SK-N-SH (cell line): ENCODE results near the gene EML2. TPM values are rescaled to one million over a fixed set of nuclear protein-coding genes. Genes with fewer than 3 reads are reported as not detected.

ENCODE experiments used
- CTCF ChIA-PET: fragments of 300-600, 350-600 bp; formaldehyde crosslinking; extraction: SDS; loops from one replicate; lab custom pipeline; 2021; lab: Yijun Ruan, JAX
- POLR2A ChIA-PET: fragments of 350-600 bp; sonication (Branson Sonifier 250); formaldehyde crosslinking; extraction: SDS; loops from one replicate; lab custom pipeline; 2020; ENCODE audit warnings: antibody characterized with exemption, inconsistent platforms; lab: Yijun Ruan, JAX
- DNase-seq: peaks from one replicate; pipeline ENCODE4 v3.0.0; 2012
- H2AFZ ChIP-seq: fragments of 200-600 bp; sonication (generic); 2 replicates; pipeline ENCODE4 v1.8.1; 2016; ENCODE audit warnings: antibody characterized with exemption, mild to moderate bottlenecking, low read depth
- H3F3A ChIP-seq: fragments of 200-600 bp; sonication (generic); replicated peaks from 2 replicates; pipeline ENCODE3; 2016; ENCODE audit warnings: antibody characterized with exemption, mild to moderate bottlenecking; ENCODE audit not compliant: insufficient read depth
- H3K27ac ChIP-seq, 2 experiments: fragments of 200-500 bp in 1 of 2; fragments of 200-600 bp in 1 of 2; sonication (Bioruptor generic) in 1 of 2; sonication (generic), shearing (Covaris generic) in 1 of 2; 2 replicates each; pipeline versions ENCODE4 v1.5.1 to v1.6.1; 2014 to 2016; ENCODE audit warnings: low read depth in 2 of 2, inconsistent platforms in 1 of 2, low read length in 1 of 2, mild to moderate bottlenecking in 1 of 2, mixed read lengths in 1 of 2
- H3K27me3 ChIP-seq: fragments of 200-600 bp; sonication (generic), shearing (Covaris generic); 2 replicates; pipeline ENCODE4 v1.6.1; 2016; ENCODE audit warnings: mixed run types; ENCODE audit not compliant: insufficient read depth
- H3K36me3 ChIP-seq, 2 experiments: fragments of 200-500 bp in 1 of 2; fragments of 200-600 bp in 1 of 2; sonication (Bioruptor generic) in 1 of 2; sonication (generic) in 1 of 2; replicated peaks in 1 of 2; 2 replicates each; pipeline versions ENCODE3 to v1.5.1; 2014 to 2016; ENCODE audit warnings: low read length in 1 of 2, mild to moderate bottlenecking in 1 of 2; ENCODE audit not compliant: insufficient read depth in 2 of 2, control insufficient read depth in 1 of 2
- H3K4me1 ChIP-seq, 2 experiments: fragments of 200-500 bp in 1 of 2; fragments of 200-600 bp in 1 of 2; sonication (Bioruptor generic) in 1 of 2; sonication (generic), shearing (Covaris generic) in 1 of 2; 2 replicates each; pipeline versions ENCODE4 v1.5.1 to v1.6.1; 2014 to 2016; ENCODE audit warnings: low read depth in 1 of 2, low read length in 1 of 2, mixed run types in 1 of 2; ENCODE audit not compliant: insufficient read depth in 2 of 2, control insufficient read depth in 1 of 2
- H3K4me2 ChIP-seq: fragments of 200-600 bp; sonication (generic), shearing (Covaris generic); 2 replicates; pipeline ENCODE4 v1.6.1; 2017; ENCODE audit warnings: mixed run types
- H3K4me3 ChIP-seq, 2 experiments: fragments of 200-500 bp in 1 of 2; fragments of 200-600 bp in 1 of 2; sonication (Bioruptor generic) in 1 of 2; sonication (generic), shearing (Covaris generic) in 1 of 2; 2 replicates each; pipeline versions ENCODE4 v1.5.1 to v1.8.1; 2014 to 2016; ENCODE audit warnings: low read depth in 2 of 2, inconsistent platforms in 1 of 2, low read length in 1 of 2, mild to moderate bottlenecking in 1 of 2, mixed read lengths in 1 of 2, moderate library complexity in 1 of 2
- H3K79me2 ChIP-seq: fragments of 200-600 bp; sonication (generic); 2 replicates; pipeline ENCODE4 v1.8.1; 2017; ENCODE audit warnings: mild to moderate bottlenecking; ENCODE audit not compliant: insufficient read depth
- H3K9ac ChIP-seq: fragments of 200-600 bp; sonication (generic); 2 replicates; pipeline ENCODE4 v1.6.1; 2017; ENCODE audit warnings: mixed run types
- H3K9me2 ChIP-seq: fragments of 200-600 bp; sonication (generic); 2 replicates; pipeline ENCODE4 v1.6.1; 2017; ENCODE audit warnings: mixed run types
- H3K9me3 ChIP-seq: fragments of 200-600 bp; sonication (generic); 2 replicates; pipeline ENCODE4 v1.6.1; 2017; ENCODE audit warnings: mixed run types, mild to moderate bottlenecking, moderate library complexity
- H4K20me1 ChIP-seq: fragments of 200-600 bp; sonication (generic); 2 replicates; pipeline ENCODE4 v1.6.1; 2017; ENCODE audit warnings: mild to moderate bottlenecking, mixed run types; ENCODE audit not compliant: insufficient read depth
- CHD2 ChIP-seq: fragments of 150-350 bp; IDR thresholded peaks from 2 replicates; pipeline ENCODE4 v1.6.1; 2018; ENCODE audit warnings: low read length; ENCODE audit not compliant: partially characterized antibody
- ELF1 ChIP-seq: IDR thresholded peaks from 2 replicates; pipeline ENCODE4 v1.4.0; 2012
- EP300 ChIP-seq, 2 experiments: IDR thresholded peaks; 2 replicates each; pipeline versions ENCODE4 v1.4.0 to v1.6.1; 2012; ENCODE audit warnings: borderline replicate concordance in 1 of 2, low read depth in 1 of 2, low read length in 1 of 2
- EZH2phosphoT487 ChIP-seq: fragments of 200-600 bp; sonication (generic); IDR thresholded peaks from 2 replicates; pipeline ENCODE4 v1.6.1; 2017; ENCODE audit warnings: low read depth, mixed run types, mild to moderate bottlenecking, antibody characterized with exemption, moderate library complexity, borderline replicate concordance
- FOXM1 ChIP-seq: IDR thresholded peaks from 2 replicates; pipeline ENCODE4 v1.4.0; 2012; ENCODE audit warnings: low read depth, mild to moderate bottlenecking
- GATA2 ChIP-seq: sonication (generic); formaldehyde crosslinking; IDR thresholded peaks from 2 replicates; pipeline ENCODE4 v1.5.0; 2020; ENCODE audit warnings: mild to moderate bottlenecking, missing genetic modification reagents
- JUND ChIP-seq: IDR thresholded peaks from 2 replicates; pipeline ENCODE4 v1.4.0; 2012
- MXI1 ChIP-seq: IDR thresholded peaks from 2 replicates; pipeline ENCODE4 v1.6.1; 2012; ENCODE audit warnings: mild to moderate bottlenecking, low read depth, low read length, improper control_type of control experiment
- NFIC ChIP-seq: IDR thresholded peaks from 2 replicates; pipeline ENCODE4 v1.4.0; 2012; ENCODE audit warnings: borderline replicate concordance
- POLR2AphosphoS5 ChIP-seq: IDR thresholded peaks from 2 replicates; pipeline ENCODE4 v1.6.1; 2012; ENCODE audit warnings: low read depth, low read length
- RAD21 ChIP-seq: IDR thresholded peaks from 2 replicates; pipeline ENCODE4 v1.6.1; 2012; ENCODE audit warnings: mild to moderate bottlenecking, low read length
- RCOR1 ChIP-seq: fragments of 150-350 bp; IDR thresholded peaks from 2 replicates; pipeline ENCODE4 v1.6.1; 2017; ENCODE audit warnings: antibody characterized with exemption, low read length
- SIN3A ChIP-seq: IDR thresholded peaks from 2 replicates; pipeline ENCODE4 v1.6.1; 2012; ENCODE audit warnings: low read depth, mild to moderate bottlenecking, low read length, moderate library complexity, borderline replicate concordance
- SMC3 ChIP-seq: IDR thresholded peaks from 2 replicates; pipeline ENCODE4 v1.6.1; 2012; ENCODE audit warnings: low read depth, low read length, improper control_type of control experiment
- TCF12 ChIP-seq: IDR thresholded peaks from 2 replicates; pipeline ENCODE4 v1.4.0; 2012
- TEAD4 ChIP-seq: IDR thresholded peaks from 2 replicates; pipeline ENCODE4 v1.4.0; 2012; ENCODE audit warnings: mild to moderate bottlenecking, borderline replicate concordance; ENCODE audit not compliant: insufficient read depth
- YY1 ChIP-seq: IDR thresholded peaks from 2 replicates; pipeline ENCODE4 v1.4.0; 2012; ENCODE audit warnings: low read depth, mild to moderate bottlenecking
- WGBS: methylation state at CpG from one replicate; pipeline ENCODE4 v1.1.6; 2017; ENCODE audit warnings: low lambda C conversion rate; 5-methylcytosine and 5-hydroxymethylcytosine counted together
- polyA plus RNA-seq, 3 experiments: library from polyadenylated mRNA; depleted of rRNA; stranded (reverse); fragments of >200 nt; gene quantifications; 2 replicates each; pipeline ENCODE4 v1.2.3, GENCODE V29; 2012
- TF ChIP-seq, protein P1 (sequence below): IDR thresholded peaks from 2 replicates; pipeline ENCODE4; 2012
- TF ChIP-seq, protein P2 (sequence below): IDR thresholded peaks from 2 replicates; pipeline ENCODE4 v1.4.0; 2012; ENCODE audit warnings: low read depth, borderline replicate concordance

Gene EML2
- polyA plus RNA-seq, 1 of the 3 experiments (the other 2 are of a cell fraction) = 12.4 TPM

DNA sequence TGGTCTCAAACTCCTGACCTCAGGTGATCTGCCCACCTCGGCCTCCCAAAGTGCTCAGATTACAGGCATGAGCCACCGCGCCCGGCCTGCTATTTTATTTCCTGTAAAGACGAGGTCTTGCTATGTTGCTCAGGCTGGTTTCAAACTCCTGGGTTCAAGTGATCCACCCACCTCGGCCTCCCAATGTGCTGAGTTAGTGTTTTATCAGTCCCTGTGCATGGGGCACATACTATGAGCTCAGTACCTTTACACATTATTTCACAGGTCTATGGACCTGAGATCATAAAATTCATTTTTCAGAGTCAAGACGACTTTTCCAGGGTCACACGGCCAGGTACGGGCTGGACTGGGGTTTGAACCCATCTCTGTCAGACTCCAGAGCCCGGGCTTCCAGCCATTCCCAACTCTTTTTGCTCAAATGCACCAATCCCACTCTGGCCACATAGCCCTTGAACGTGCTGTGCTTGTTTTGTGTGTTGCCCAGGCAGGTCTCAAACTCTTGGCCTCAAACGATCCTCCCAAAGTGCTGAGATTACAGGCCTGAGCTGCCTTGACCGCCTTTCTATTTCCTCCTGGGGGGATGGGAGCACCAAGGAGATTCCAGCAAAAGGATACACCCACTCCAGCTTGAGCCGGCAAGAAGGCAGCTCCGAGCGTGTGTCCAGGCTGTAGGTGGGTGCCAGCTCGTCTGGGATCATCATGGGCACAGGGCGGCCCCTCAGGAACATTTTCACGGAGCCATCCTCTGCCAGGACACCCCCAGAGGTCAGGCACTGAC is 1.1 kb downstream of the EML2 start:
- 87% methylated on average over 16 of the region's 19 CpGs for whole genome bisulfite sequencing
- Histone ChIP-seq H4K20me1 (no peaks in the 10 kb centered on the region), H3K9me3 (no peaks in the 10 kb centered on the region), H3K9me2 (no peaks in the 10 kb centered on the region), H3K27me3 (no peaks in the 10 kb centered on the region), H3K4me2 (no peak overlapping the region), H3K4me3 (no peak overlapping the region), H3F3A (peaks cover 6% of the 10 kb centered on the region), H3K36me3 (no peaks in the 10 kb centered on the region), H2AFZ (no peak overlapping the region), H3K79me2 (no peaks in the 10 kb centered on the region), H3K4me1 (no peaks in the 10 kb centered on the region), H3K9ac (no peak overlapping the region), H3K27ac (no peak overlapping the region)
- CTCF ChIA-PET = interaction anchor here (0.9 kb wide), 1 partner anchor 21 kb away, joined by 3 read pairs; no protein-coding TSS in a partner anchor
- POLR2A ChIA-PET = no interaction called here
- DNase-seq = no peak
- TF ChIP-seq NFIC (no peak), FOXM1 (no peak), TCF12 (no peak), SIN3A (no peak), TEAD4 (no peak), RAD21 (no peak), POLR2AphosphoS5 (no peak), MXI1 (no peak), ELF1 (no peak), EZH2phosphoT487 (no peak), RCOR1 (no peak), SMC3 (no peak), JUND (no peak), CHD2 (no peak), GATA2 (CRISPR knock-in tag) (no peak), EP300 (IDR thresholded peaks at IDR 0.05; ENCODE audit: borderline replicate concordance in 1 of 2, low read depth in 1 of 2, low read length in 1 of 2) (no peak), YY1 (no peak)
- TF ChIP-seq, protein P1, sequence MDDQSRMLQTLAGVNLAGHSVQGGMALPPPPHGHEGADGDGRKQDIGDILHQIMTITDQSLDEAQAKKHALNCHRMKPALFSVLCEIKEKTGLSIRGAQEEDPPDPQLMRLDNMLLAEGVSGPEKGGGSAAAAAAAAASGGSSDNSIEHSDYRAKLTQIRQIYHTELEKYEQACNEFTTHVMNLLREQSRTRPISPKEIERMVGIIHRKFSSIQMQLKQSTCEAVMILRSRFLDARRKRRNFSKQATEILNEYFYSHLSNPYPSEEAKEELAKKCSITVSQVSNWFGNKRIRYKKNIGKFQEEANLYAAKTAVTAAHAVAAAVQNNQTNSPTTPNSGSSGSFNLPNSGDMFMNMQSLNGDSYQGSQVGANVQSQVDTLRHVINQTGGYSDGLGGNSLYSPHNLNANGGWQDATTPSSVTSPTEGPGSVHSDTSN = no peak
- TF ChIP-seq, protein P2, sequence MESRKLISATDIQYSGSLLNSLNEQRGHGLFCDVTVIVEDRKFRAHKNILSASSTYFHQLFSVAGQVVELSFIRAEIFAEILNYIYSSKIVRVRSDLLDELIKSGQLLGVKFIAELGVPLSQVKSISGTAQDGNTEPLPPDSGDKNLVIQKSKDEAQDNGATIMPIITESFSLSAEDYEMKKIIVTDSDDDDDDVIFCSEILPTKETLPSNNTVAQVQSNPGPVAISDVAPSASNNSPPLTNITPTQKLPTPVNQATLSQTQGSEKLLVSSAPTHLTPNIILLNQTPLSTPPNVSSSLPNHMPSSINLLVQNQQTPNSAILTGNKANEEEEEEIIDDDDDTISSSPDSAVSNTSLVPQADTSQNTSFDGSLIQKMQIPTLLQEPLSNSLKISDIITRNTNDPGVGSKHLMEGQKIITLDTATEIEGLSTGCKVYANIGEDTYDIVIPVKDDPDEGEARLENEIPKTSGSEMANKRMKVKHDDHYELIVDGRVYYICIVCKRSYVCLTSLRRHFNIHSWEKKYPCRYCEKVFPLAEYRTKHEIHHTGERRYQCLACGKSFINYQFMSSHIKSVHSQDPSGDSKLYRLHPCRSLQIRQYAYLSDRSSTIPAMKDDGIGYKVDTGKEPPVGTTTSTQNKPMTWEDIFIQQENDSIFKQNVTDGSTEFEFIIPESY = no peak
